Measurements from ENCODE around the gene KCNA2. TPM values are rescaled to one million over a fixed set of nuclear protein-coding genes. Genes with fewer than 3 reads are reported as not detected.

Gene KCNA2
- polyA plus RNA-seq, 3 donors, result not detected

GRCh38 chr1:110608247-110608646 lies 2.1 kb upstream of the KCNA2 start:
- no peak for TF ChIP-seq CTCF (IDR thresholded peaks at IDR 0.05)
- Mint-ChIP-seq H3K27me3 (ENCODE audit: low read depth in 3 of 3) (peaks cover 63 to 77% (median 69%) of the 10 kb centered on the region in 3 donors), H3K4me3 (peak overlapping the region in 1 of 2 donors; percentile 68), H3K4me1 (peaks cover 19% of the 10 kb centered on the region), H3K36me3 (peaks cover 6 to 9% of the 10 kb centered on the region in 2 donors), H3K9me3 (peaks cover 1 to 17% (median 5%) of the 10 kb centered on the region in 7 donors), H3K27ac (peak overlapping the region in 1 of 7 donors; percentile 35)
- Histone ChIP-seq H2AFZ (ENCODE audit: insufficient read depth, low read depth, low read length, poor library complexity, severe bottlenecking) (no peak overlapping the region), H3K79me2 (ENCODE audit: insufficient read depth, low read length) (no peaks in the 10 kb centered on the region), H3K36me3 (replicated peaks in 1 of 2; ENCODE audit: control insufficient read depth in 1 of 2, insufficient read depth in 2 of 2, low read length in 2 of 2) (no peaks in the 10 kb centered on the region), H3K9me3 (replicated peaks in 1 of 2; ENCODE audit: control insufficient read depth in 1 of 2, insufficient read depth in 1 of 2, low read length in 2 of 2) (peaks cover 0 to 17% of the 10 kb centered on the region in 2 donors), H3K4me3 (replicated peaks in 1 of 3; ENCODE audit: low read depth in 2 of 3, low read length in 3 of 3) (no peak overlapping the region), H3K9ac (ENCODE audit: insufficient read depth, low read length, poor library complexity, severe bottlenecking) (no peak overlapping the region), H3K4me2 (replicated peaks; ENCODE audit: extremely low read depth, low read length, poor library complexity, severe bottlenecking) (no peak overlapping the region), H3K27ac (ENCODE audit: low read depth in 1 of 2, low read length in 2 of 2) (no peak overlapping the region), H3K4me1 (ENCODE audit: control insufficient read depth in 1 of 2, insufficient read depth in 2 of 2, low read length in 2 of 2) (peaks cover 12 to 17% of the 10 kb centered on the region in 2 donors), H3K27me3 (ENCODE audit: control insufficient read depth in 2 of 2, insufficient read depth in 2 of 2, low read length in 2 of 2) (peaks cover 44 to 60% of the 10 kb centered on the region in 2 donors), H4K20me1 (ENCODE audit: insufficient read depth, low read length) (no peaks in the 10 kb centered on the region)
- no peak for DNase-seq
- intact Hi-C loops (cut with micrococcal nuclease), result no loop called here
- WGBS (ENCODE audit: insufficient coverage), result 53% methylated on average over 9 of the region's 13 CpGs

DNA sequence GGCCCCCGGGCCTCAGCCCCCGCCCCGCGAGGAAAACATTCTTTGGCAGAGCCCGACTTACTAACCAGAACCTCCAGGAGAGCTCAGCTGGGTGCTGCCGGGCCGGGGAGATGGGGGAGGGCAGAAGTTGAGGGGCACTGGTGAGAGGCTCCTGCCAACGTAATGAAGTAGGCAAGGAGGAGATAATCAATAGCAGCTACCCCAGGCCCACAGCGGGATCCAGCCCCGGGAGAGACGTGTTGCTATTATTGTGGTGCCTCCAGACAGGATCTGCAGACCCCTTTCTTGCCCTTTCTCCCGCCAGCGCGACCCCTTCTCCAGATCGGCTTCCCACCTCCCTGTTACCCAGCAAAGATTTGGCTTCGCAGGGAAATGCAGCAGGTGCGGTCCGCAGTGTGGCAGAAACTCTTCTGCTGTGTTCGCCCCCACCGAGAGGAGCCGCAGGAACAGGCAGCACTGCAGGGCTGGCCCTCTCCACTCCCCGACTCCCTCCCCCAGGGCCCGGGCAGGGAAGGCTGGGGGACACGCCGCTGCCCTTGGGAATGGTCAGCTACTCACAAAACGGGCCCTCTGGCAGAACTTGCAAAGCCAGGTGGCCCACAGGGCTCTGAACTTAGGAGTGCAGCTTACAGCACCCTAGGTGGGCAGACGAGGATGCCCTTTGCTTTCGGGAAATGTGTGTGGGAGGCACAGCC lies 1.5 kb upstream of the KCNA2 start:
- Histone ChIP-seq H2AFZ (ENCODE audit: insufficient read depth, low read depth, low read length, poor library complexity, severe bottlenecking) (no peak overlapping the region), H3K4me3 (replicated peaks in 1 of 3; ENCODE audit: low read depth in 2 of 3, low read length in 3 of 3) (no peak overlapping the region), H3K4me1 (ENCODE audit: control insufficient read depth in 1 of 2, insufficient read depth in 2 of 2, low read length in 2 of 2) (peaks cover 12 to 17% of the 10 kb centered on the region in 2 donors), H3K9me3 (replicated peaks in 1 of 2; ENCODE audit: control insufficient read depth in 1 of 2, insufficient read depth in 1 of 2, low read length in 2 of 2) (peaks cover 0 to 17% of the 10 kb centered on the region in 2 donors), H4K20me1 (ENCODE audit: insufficient read depth, low read length) (no peaks in the 10 kb centered on the region), H3K4me2 (replicated peaks; ENCODE audit: extremely low read depth, low read length, poor library complexity, severe bottlenecking) (peak overlapping the region; percentile 73), H3K27me3 (ENCODE audit: control insufficient read depth in 2 of 2, insufficient read depth in 2 of 2, low read length in 2 of 2) (peaks cover 44 to 60% of the 10 kb centered on the region in 2 donors), H3K36me3 (replicated peaks in 1 of 2; ENCODE audit: control insufficient read depth in 1 of 2, insufficient read depth in 2 of 2, low read length in 2 of 2) (no peaks in the 10 kb centered on the region), H3K79me2 (ENCODE audit: insufficient read depth, low read length) (no peaks in the 10 kb centered on the region), H3K27ac (ENCODE audit: low read depth in 1 of 2, low read length in 2 of 2) (no peak overlapping the region), H3K9ac (ENCODE audit: insufficient read depth, low read length, poor library complexity, severe bottlenecking) (no peak overlapping the region)
- DNase-seq, result no peak
- H3K4me1 Mint-ChIP-seq, result peaks cover 19% of the 10 kb centered on the region
- peaks cover 1 to 17% (median 5%) of the 10 kb centered on the region in 7 donors for H3K9me3 Mint-ChIP-seq
- no peak overlapping the region for H3K27ac Mint-ChIP-seq
- peaks cover 6 to 9% of the 10 kb centered on the region in 2 donors for H3K36me3 Mint-ChIP-seq
- intact Hi-C loops (cut with micrococcal nuclease), result no loop called here
- peaks cover 62 to 75% (median 64%) of the 10 kb centered on the region in 3 donors for H3K27me3 Mint-ChIP-seq (ENCODE audit: low read depth in 3 of 3)
- whole genome bisulfite sequencing (ENCODE audit: insufficient coverage), result 12% methylated on average over 27 of the region's 28 CpGs
- H3K4me3 Mint-ChIP-seq, result peak overlapping the region in 1 of 2 donors; percentile 63
- TF ChIP-seq CTCF (IDR thresholded peaks at IDR 0.05), result no peak

All from CD14-positive monocyte (primary cell).